OCI-LY1 (cell line): ENCODE measurements around the gene C17orf100.

ENCODE experiments used
- H2AFZ ChIP-seq: fragments of 200-600 bp; sonication (generic), shearing (Covaris generic); 2 replicates; pipeline ENCODE4 v1.6.0; 2014; ENCODE audit warnings: antibody characterized with exemption, mild to moderate bottlenecking, low read length
- H3F3A ChIP-seq: fragments of 200-600 bp; sonication (generic), shearing (Covaris generic); 2 replicates; pipeline ENCODE4 v1.6.0; 2014; ENCODE audit warnings: mild to moderate bottlenecking, antibody characterized with exemption, low read length, moderate library complexity; ENCODE audit not compliant: insufficient read depth
- H3K27ac ChIP-seq: fragments of 200-600 bp; sonication (generic); 2 replicates; pipeline ENCODE4 v1.5.1; 2014; ENCODE audit warnings: low read length, mixed run types, mild to moderate bottlenecking, low read depth; ENCODE audit not compliant: poor library complexity, severe bottlenecking
- H3K27me3 ChIP-seq: fragments of 200-600 bp; sonication (generic); 2 replicates; pipeline ENCODE4 v1.6.0; 2014; ENCODE audit warnings: antibody characterized with exemption, mild to moderate bottlenecking, low read length, moderate library complexity; ENCODE audit not compliant: insufficient read depth
- H3K36me3 ChIP-seq: fragments of 200-600 bp; sonication (generic); 2 replicates; pipeline ENCODE4 v1.6.1; 2014; ENCODE audit warnings: mild to moderate bottlenecking, antibody characterized with exemption, low read length, moderate library complexity, mixed read lengths; ENCODE audit not compliant: insufficient read depth
- H3K4me1 ChIP-seq: fragments of 200-600 bp; sonication (generic); 2 replicates; pipeline ENCODE4 v1.5.1; 2014; ENCODE audit warnings: mild to moderate bottlenecking, low read length, moderate library complexity; ENCODE audit not compliant: insufficient read depth, severe bottlenecking
- H3K4me2 ChIP-seq: fragments of 200-600 bp; sonication (generic), shearing (Covaris generic); 2 replicates; pipeline ENCODE4 v1.6.1; 2014; ENCODE audit warnings: low read length
- H3K4me3 ChIP-seq: fragments of 200-600 bp; sonication (generic); 2 replicates; pipeline ENCODE4 v1.5.1; 2014; ENCODE audit warnings: low read length, low read depth, mild to moderate bottlenecking, mixed read lengths; ENCODE audit not compliant: poor library complexity, severe bottlenecking
- H3K79me2 ChIP-seq: fragments of 200-600 bp; shearing (Covaris generic); 2 replicates; pipeline ENCODE4 v1.6.1; 2016; ENCODE audit warnings: mixed run types, low read length, mixed read lengths; ENCODE audit not compliant: insufficient read depth
- H3K9ac ChIP-seq: fragments of 200-600 bp; sonication (generic), shearing (Covaris generic); 2 replicates; pipeline ENCODE4 v1.6.1; 2014; ENCODE audit warnings: mild to moderate bottlenecking, low read length, mixed read lengths
- H3K9me2 ChIP-seq: fragments of 200-600 bp; sonication (generic), shearing (Covaris generic); 2 replicates; pipeline ENCODE4 v1.6.1; 2014; ENCODE audit warnings: low read depth, mild to moderate bottlenecking, low read length, mixed read lengths
- H3K9me3 ChIP-seq: fragments of 200-600 bp; shearing (Covaris generic); 2 replicates; pipeline ENCODE4 v1.6.1; 2014; ENCODE audit warnings: low read length, mixed read lengths
- H4K20me1 ChIP-seq: fragments of 200-600 bp; sonication (generic), shearing (Covaris generic); 2 replicates; pipeline ENCODE4 v1.6.0; 2016; ENCODE audit warnings: mild to moderate bottlenecking, low read length; ENCODE audit not compliant: insufficient read depth
- CTCF ChIP-seq: fragments of 200-600 bp; sonication (generic), shearing (Covaris generic); IDR thresholded peaks from 2 replicates; pipeline ENCODE4 v1.5.1; 2017; ENCODE audit warnings: mild to moderate bottlenecking, antibody characterized with exemption, low read length, moderate library complexity, mixed read lengths
- EZH2 ChIP-seq: fragments of 200-600 bp; sonication (generic), shearing (Covaris generic); IDR thresholded peaks from 2 replicates; pipeline ENCODE4 v1.8.0; 2017; ENCODE audit warnings: borderline replicate concordance, mixed run types, mild to moderate bottlenecking, antibody characterized with exemption, low read length, moderate library complexity, mixed read lengths

The C17orf100 gene

GRCh38 chr17:6698004-6698403 lies 46.4 kb downstream of the C17orf100 start:
- Histone ChIP-seq H3K9ac (no peak overlapping the region), H3K27me3 (peaks cover 3% of the 10 kb centered on the region; the same call in 1 of the 2 replicates), H3K27ac (no peak overlapping the region)

DNA sequence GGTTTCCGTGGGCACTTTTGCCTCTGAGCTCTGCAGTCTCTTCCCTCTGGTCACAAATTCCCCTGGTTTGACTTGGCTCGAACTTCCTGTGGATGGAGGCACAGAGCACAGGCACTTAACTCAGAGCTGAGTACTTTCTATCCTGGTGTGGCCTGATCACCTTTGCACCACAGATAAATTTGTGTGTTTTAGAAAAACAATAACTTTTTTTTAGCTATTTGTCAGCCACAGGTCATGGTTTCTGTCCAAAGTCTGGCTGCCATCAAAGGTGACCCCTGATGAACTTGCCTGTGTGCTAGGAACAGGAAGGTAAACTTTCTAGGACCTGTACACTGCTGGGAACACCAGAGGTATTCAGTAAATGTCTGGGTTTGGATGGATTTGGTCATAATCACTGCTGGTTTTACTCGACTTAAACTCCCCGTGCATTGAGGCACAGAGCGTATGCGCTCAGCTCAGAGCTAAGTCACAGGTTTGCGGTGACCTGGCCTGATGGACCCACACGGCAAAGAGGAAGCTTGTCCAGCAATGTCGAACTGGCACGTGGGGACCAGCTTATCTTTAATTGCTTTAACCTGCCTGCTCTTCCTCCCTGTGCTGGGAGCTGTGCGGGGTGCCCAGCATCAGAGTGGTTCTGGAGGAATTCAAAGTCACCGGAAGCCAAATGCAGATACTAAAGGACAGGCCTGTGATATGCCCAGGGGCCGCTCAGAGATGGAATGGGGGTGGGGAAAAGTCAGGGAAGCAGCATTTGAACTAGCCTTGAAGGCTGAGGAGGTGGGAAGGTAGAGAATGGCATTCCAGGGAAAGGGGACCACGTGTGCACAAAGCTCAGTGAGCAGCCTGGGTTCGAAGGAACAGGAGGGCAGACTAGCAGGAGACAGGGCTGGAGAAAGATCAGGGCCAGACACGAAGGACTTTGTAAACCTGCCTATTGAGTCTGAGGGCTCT lies 48.7 kb downstream of the C17orf100 start:
- H3F3A ChIP-seq: no peaks in the 10 kb centered on the region
- H3K4me1 ChIP-seq: no peaks in the 10 kb centered on the region
- TF ChIP-seq CTCF (no peak), EZH2 (no peak)
- no peaks in the 10 kb centered on the region for H4K20me1 ChIP-seq
- H3K27me3 ChIP-seq: no peaks in the 10 kb centered on the region
- no peaks in the 10 kb centered on the region for H3K9me3 ChIP-seq
- H3K9ac ChIP-seq: no peak overlapping the region
- no peaks in the 10 kb centered on the region for H3K36me3 ChIP-seq
- no peaks in the 10 kb centered on the region for H3K79me2 ChIP-seq
- H3K9me2 ChIP-seq: no peaks in the 10 kb centered on the region
- no peak overlapping the region for H2AFZ ChIP-seq
- no peak overlapping the region for H3K4me2 ChIP-seq
- H3K4me3 ChIP-seq: no peak overlapping the region
- H3K27ac ChIP-seq: no peak overlapping the region

More at GRCh38 chr17:6698004-6698403, 46.4 kb downstream of the C17orf100 start:
- H2AFZ ChIP-seq: no peak overlapping the region
- TF ChIP-seq CTCF: no peak
- no peak for TF ChIP-seq EZH2
- H3K4me1 ChIP-seq: no peaks in the 10 kb centered on the region
- no peaks in the 10 kb centered on the region for H4K20me1 ChIP-seq
- H3K4me3 ChIP-seq: no peak overlapping the region
- no peaks in the 10 kb centered on the region for H3K9me3 ChIP-seq
- no peaks in the 10 kb centered on the region for H3F3A ChIP-seq
- no peaks in the 10 kb centered on the region for H3K79me2 ChIP-seq
- no peak overlapping the region for H3K4me2 ChIP-seq
- no peaks in the 10 kb centered on the region for H3K9me2 ChIP-seq
- no peaks in the 10 kb centered on the region for H3K36me3 ChIP-seq

GRCh38 chr17:6700948-6701307 lies 49.4 kb downstream of the C17orf100 start:
- Histone ChIP-seq H3K4me1 (no peaks in the 10 kb centered on the region), H3K9ac (no peak overlapping the region), H3K79me2 (no peaks in the 10 kb centered on the region), H2AFZ (no peak overlapping the region), H4K20me1 (no peaks in the 10 kb centered on the region), H3K27ac (no peak overlapping the region), H3K4me2 (no peak overlapping the region), H3K9me3 (no peaks in the 10 kb centered on the region), H3K9me2 (no peaks in the 10 kb centered on the region), H3K27me3 (no peaks in the 10 kb centered on the region), H3K4me3 (no peak overlapping the region), H3F3A (no peaks in the 10 kb centered on the region), H3K36me3 (no peaks in the 10 kb centered on the region)
- TF ChIP-seq CTCF: no peak
- TF ChIP-seq EZH2: no peak
